NK-92 (cell line): Measurements from ENCODE around the gene WAPL.
"Not testable (repeated sequence)": the region's sequence is repeated elsewhere in the genome, so short reads cannot be mapped to it uniquely, and the experiment has no call there.

Source experiments
- DNase-seq: peaks from one replicate; lab custom pipeline; 2025; ENCODE audit not compliant: unreplicated experiment; lab: John Stamatoyannopoulos, UW

WAPL gene

DNA sequence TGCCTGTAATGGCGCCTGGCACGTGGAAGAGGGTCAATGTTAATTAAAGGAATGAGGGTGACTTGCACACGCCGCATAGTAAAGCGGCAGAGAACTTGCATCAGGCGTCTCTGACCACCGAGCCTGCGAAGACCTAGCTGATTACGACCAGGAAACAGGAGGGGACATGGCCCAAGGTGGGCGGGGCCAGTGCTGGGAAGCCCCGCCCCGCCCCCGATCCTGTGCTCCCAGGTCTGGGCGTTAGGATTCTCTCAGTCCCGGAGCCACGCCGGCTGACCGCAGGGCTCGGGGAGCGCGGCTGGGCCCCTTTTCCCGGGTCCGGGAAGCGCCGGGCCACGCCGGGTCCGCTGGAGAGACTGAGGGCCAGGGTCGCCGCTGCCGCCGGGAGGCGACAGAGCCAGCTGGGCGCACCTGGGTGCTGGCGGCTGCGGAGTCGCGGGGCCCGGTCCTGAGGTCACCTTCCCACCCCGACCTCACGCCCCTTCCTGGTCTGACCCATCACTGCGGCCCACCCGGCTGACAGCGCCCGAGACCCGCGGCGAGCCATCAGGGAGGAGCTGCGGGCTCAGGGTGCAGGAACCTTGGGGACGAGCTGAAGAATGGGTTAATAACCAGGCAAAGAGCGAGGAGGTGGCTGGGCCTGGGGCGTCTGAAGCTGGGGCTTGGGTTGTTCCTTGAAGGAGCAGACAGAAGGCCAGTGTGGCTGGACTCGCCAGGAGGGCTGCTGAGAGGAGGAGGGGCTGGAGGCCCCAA is 132.0 kb downstream of the WAPL start:
- no peak for DNase-seq

DNA sequence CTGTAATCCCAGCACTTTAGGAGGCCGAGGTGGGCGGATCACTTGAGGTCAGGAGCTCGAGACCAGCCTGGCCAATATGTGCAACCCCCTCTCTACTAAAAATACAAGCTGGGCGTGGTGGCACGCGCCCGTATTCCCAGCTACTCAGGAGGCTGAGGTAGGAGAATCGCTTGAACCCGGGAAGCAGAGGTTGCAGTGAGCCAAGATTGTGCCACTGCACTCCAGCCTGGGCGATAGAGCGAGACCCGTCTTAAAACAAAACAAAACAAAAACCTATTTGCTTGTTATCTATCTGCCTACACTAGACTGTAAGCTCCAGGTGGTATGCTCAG is 132.5 kb downstream of the WAPL start:
- not testable (repeated sequence) for DNase-seq

DNA sequence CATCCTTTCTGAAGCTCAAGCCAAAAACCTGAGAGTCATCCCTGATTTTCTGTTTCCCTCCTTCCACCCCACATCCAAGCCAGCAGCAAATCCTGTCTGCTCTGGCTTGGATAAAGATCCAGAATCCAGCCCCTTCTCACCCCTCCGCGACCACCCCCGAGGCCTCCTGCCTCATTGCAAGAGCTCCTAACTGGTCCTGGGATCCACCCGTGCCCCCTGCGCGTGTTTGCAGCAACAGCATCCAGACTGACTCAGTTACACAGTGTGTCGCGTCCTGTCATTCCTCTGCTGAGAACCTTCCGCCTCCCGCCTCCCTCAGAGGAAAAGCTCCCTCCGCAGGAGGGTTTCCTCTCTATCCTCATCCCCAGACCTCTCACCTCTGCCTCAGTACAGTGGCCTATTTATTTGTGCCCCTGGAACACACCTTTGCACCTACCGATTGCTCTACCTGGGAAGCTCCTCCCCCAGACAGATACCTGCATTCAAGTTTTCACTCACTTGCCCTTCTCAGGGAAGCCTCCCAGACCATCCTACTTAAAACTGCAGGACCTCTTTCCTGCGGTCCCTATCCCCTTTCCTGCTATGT is 133.4 kb downstream of the WAPL start:
- DNase-seq, result no peak

DNA sequence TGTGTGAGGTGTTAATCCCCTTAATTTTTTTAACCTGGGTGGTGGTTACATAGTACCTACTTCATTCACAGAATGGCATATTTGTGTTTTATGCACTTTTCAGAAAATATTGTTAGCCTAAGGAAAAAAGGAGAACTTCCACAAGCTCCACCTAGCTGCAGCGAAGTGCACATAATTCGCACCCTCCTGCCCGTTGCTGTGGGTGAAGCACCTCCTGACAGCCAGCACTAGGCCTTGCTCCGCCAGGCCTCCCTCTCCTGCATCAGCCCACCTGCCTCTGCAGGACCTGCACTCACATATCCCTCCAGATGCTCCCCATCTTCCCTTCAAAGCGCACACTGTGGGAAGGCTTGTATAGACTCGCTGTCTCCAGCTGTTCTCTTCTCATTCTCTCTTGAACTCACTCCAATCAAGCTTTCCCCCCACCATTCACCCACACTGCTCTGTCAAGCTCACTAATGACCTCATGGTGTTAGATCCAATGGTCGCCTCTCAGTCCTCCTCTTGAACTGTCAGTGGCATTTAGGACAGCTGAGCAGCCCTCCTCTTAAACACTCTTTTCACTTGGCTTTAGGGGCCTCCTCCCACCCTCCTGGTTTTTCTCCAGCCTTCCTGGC is 134.3 kb downstream of the WAPL start:
- no peak for DNase-seq

DNA sequence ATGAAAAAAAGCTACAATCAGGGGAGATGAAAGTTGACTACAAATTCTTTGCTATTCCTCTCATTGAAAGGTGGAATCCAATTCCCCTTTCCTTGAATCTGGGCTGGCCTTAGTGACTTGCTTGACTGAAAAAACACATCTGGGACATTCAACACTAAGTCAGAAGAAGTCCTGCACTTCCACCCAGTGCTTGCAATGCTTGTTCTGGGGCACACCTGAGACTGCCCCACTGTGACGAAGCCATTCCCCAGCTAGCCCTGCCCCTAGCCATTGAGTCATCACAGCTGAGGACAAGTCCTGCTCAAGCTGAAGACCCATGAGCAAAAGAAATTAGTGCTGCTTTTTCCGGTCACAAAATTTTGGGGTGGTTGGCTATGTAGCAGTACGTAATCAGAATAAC is 135.8 kb downstream of the WAPL start:
- DNase-seq, result no peak
